VCaP (cell line): ENCODE measurements around the gene KCTD15.

Source experiments
- H3K27ac ChIP-seq: fragments of 450-650 bp; 2 replicates; pipeline ENCODE4 v1.5.1; 2017
- TF ChIP-seq, protein P1 (sequence below): fragments of 450-650 bp; conservative IDR thresholded peaks from 2 replicates; pipeline ENCODE4 v1.5.1; 2017; ENCODE audit warnings: mild to moderate bottlenecking, moderate library complexity

Gene KCTD15

GRCh38 chr19:33789344-33789743 is 7.3 kb upstream of the KCTD15 start:
- TF ChIP-seq, protein P1, sequence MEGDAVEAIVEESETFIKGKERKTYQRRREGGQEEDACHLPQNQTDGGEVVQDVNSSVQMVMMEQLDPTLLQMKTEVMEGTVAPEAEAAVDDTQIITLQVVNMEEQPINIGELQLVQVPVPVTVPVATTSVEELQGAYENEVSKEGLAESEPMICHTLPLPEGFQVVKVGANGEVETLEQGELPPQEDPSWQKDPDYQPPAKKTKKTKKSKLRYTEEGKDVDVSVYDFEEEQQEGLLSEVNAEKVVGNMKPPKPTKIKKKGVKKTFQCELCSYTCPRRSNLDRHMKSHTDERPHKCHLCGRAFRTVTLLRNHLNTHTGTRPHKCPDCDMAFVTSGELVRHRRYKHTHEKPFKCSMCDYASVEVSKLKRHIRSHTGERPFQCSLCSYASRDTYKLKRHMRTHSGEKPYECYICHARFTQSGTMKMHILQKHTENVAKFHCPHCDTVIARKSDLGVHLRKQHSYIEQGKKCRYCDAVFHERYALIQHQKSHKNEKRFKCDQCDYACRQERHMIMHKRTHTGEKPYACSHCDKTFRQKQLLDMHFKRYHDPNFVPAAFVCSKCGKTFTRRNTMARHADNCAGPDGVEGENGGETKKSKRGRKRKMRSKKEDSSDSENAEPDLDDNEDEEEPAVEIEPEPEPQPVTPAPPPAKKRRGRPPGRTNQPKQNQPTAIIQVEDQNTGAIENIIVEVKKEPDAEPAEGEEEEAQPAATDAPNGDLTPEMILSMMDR = no peak

DNA sequence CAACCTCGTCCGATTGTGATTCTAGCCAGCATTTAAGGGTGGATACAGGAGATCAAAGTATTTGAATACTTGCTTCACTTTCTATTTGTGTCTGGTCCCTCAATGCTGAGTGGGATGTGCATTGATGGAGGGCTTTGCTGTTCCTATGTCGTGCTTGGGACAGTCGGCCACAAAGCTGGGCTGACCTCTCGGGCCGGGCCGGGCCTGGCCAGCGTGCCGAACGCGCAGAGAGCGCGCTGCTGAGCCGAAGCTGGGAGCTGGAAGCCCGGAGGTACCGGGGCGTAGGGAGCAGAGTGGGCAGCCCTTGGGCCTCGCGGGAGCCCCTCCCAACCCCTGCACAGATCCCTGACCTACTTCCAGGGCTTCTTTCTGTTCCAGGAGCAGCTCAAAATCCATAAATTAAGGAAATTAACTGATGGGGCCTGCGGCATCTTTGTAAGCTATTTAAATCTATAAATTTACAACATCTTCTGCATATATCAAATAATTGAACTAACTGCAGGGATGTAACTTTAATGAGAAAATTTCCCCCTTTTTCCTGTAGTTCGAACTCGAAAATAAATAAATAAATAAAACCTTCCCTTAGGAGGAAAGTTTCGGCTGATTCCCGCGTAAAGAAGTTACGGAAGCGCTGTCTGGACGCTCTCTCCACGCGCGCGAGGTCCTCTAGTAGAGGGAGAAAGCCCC is 1.8 kb upstream of the KCTD15 start:
- H3K27ac ChIP-seq = peak overlapping the region; percentile 100
- TF ChIP-seq, protein P1 = no peak

More at GRCh38 chr19:33789344-33789743, 7.3 kb upstream of the KCTD15 start:
- no peak overlapping the region for H3K27ac ChIP-seq

- TF ChIP-seq, protein P1 = peak; percentile 98
- H3K27ac ChIP-seq = peak overlapping the region; percentile 100
Observed at GRCh38 chr19:33795370-33796163, 1.1 kb upstream of the KCTD15 start.

DNA sequence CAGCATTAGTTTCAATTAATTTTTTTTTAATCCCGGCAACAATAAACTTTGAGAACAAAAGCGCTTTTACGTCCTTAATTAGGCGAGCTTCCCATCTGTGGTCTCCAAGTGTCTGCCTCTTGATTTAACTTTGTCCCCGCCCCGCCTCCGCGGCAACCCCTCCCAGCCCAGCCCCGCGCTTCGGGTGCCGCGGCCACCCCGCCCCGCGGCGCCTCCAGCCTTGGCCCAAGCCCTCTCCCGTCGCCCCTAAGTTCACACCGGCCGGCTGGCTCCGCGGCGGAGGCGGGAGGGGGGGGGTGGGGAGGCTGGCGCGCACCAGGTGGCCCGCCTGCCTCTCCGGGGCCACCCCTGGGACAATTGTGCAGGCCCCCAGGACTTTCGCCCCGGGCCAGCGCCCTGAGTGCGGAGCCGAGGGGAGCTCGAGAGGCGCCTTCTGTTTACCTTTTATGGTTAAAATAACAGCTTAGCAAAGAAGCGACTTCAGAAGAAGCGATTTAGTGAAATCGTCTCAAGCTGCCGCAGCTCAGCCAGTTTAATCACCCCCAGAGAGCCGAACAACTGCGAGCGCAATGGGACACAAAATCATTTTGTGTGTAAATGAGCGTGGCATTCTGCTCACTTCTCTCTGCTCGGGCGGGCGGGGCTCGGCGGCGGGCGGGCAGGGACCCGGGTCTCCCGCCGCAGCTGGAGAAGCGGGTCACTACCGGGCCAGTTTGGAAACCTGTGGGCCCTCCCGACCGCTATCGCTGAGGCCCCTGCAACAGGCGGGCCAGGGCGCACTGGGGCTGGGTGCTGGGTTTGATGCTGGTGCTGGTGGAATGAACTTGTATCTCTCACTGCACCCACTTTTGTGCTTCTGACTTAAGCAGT is 1.4 kb downstream of the KCTD15 start:
- peak overlapping the region; percentile 100 for H3K27ac ChIP-seq
- TF ChIP-seq, protein P1 = no peak

GRCh38 chr19:33798681-33799111 is 2.0 kb downstream of the KCTD15 start:
- no peak overlapping the region for H3K27ac ChIP-seq
- TF ChIP-seq, protein P1 = no peak

DNA sequence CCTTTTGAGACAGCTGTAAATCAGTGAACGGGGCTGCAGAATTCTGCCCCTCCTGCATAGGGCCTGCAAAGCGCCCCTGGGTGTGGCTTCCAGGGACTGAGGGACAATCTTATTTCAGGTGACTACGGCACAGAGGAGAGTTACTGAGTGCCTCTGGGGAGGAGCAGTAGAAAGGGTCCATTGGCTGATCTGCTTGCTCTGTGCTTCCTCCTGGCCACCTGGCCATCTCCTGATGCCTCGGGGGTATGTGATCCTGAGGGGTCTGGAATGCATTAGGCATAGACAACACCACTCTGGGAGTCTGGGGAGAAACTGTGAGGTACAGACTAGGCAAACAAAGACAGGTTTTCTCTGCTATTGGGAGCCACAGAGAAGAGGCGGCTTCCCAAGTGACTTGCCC is 2.8 kb downstream of the KCTD15 start:
- H3K27ac ChIP-seq = no peak overlapping the region
- TF ChIP-seq, protein P1 = no peak
